CD4-positive, alpha-beta T cell (primary cell): ENCODE data around the gene SLC44A5. TPM values are rescaled to one million over a fixed set of nuclear protein-coding genes. Genes with fewer than 3 reads are reported as not detected.
"Not testable (repeated sequence)": the region's sequence is repeated elsewhere in the genome, so short reads cannot be mapped to it uniquely, and the experiment has no call there.

Experiments used
- ATAC-seq: fragments of 200-7000 bp; cut with Tn5 transposase; one replicate; pipeline ENCODE4 v1.10.0; 2022; ENCODE audit warnings: mild to moderate bottlenecking; ENCODE audit not compliant: poor library complexity
- CTCF ChIA-PET: fragments of 350-600 bp; sonication (Branson Sonifier 250); formaldehyde crosslinking; loops from one replicate; lab custom pipeline; 2021; ENCODE audit warnings: antibody characterized with exemption, inconsistent platforms; lab: Charles Lee
- POLR2A ChIA-PET: fragments of 350-600 bp; sonication (Branson Sonifier 250); formaldehyde crosslinking; loops from one replicate; lab custom pipeline; 2021; ENCODE audit warnings: antibody characterized with exemption, inconsistent platforms; lab: Charles Lee
- DNase-seq, 14 experiments: peaks; one replicate each; pipeline ENCODE4 v3.0.0-alpha.2; 2013 to 2020; ENCODE audit warnings: mixed read lengths in 2 of 14
- H3K27ac ChIP-seq, 2 donors: one replicate each; pipeline versions ENCODE4 v1.5.1 to v1.7.0; 2013; ENCODE audit warnings: low read length in 2 of 2, low read depth in 1 of 2, mild to moderate bottlenecking in 1 of 2
- H3K27me3 ChIP-seq, 2 experiments: 1 replicate in 1 of 2; 2 replicates in 1 of 2; pipeline versions ENCODE4 v1.6.1 to v1.7.0; 2013; ENCODE audit warnings: low read length in 2 of 2, control low read depth in 1 of 2, mild to moderate bottlenecking in 1 of 2, moderate library complexity in 1 of 2; ENCODE audit not compliant: insufficient read depth in 2 of 2, control insufficient read depth in 1 of 2
- H3K36me3 ChIP-seq: one replicate; pipeline ENCODE4 v1.6.1; 2013; ENCODE audit warnings: low read length, control low read depth; ENCODE audit not compliant: insufficient read depth
- H3K4me1 ChIP-seq: one replicate; pipeline ENCODE4 v1.6.1; 2013; ENCODE audit warnings: low read length, control low read depth; ENCODE audit not compliant: insufficient read depth
- H3K4me3 ChIP-seq: one replicate; pipeline ENCODE4 v1.5.1; 2013; ENCODE audit warnings: mild to moderate bottlenecking, low read length, moderate library complexity
- H3K9me3 ChIP-seq, 2 experiments: 1 replicate in 1 of 2; 2 replicates in 1 of 2; pipeline versions ENCODE4 v1.6.1 to v1.7.0; 2013; ENCODE audit warnings: low read length in 2 of 2, mild to moderate bottlenecking in 2 of 2, control low read depth in 1 of 2, moderate library complexity in 1 of 2; ENCODE audit not compliant: control insufficient read depth in 1 of 2, insufficient read depth in 1 of 2
- H3K27ac Mint-ChIP-seq: one replicate; pipeline ENCODE4 v1.8.0; 2020; ENCODE audit warnings: mixed read lengths
- H3K27me3 Mint-ChIP-seq: one replicate; pipeline ENCODE4 v1.8.0; 2021; ENCODE audit warnings: mixed read lengths
- H3K36me3 Mint-ChIP-seq: one replicate; pipeline ENCODE4 v1.8.0; 2021; ENCODE audit warnings: low read depth, mixed read lengths
- H3K4me1 Mint-ChIP-seq: one replicate; pipeline ENCODE4 v1.8.0; 2021; ENCODE audit warnings: low read depth, mixed read lengths
- H3K4me3 Mint-ChIP-seq: one replicate; pipeline ENCODE4 v1.8.0; 2020; ENCODE audit warnings: mild to moderate bottlenecking, mixed read lengths
- H3K9me3 Mint-ChIP-seq: one replicate; pipeline ENCODE4 v1.8.0; 2020; ENCODE audit warnings: mixed read lengths
- intact Hi-C, 2 experiments: fragments of 100-400 bp; cut with DNase I in 1 of 2; cut with micrococcal nuclease in 1 of 2; formaldehyde crosslinking; loops; one replicate each; pipeline versions ENCODE4 v1.15.1 to v1.9.0; 2023 to 2025; cut with DNase I, micrococcal nuclease
- total RNA-seq, 174 experiments: library from RNA in 2 of 174; stranded (reverse) in 2 of 174; gene quantifications; one replicate each; pipeline ENCODE4 v1.2.3 and lab custom pipeline; 2021 to 2026
- TF ChIP-seq, protein P1 (sequence below): fragments of 200-600 bp; IDR thresholded peaks from one replicate; pipeline ENCODE4 v1.8.0; 2022; ENCODE audit warnings: antibody characterized with exemption, mild to moderate bottlenecking

SLC44A5 gene
- total RNA-seq, 2 experiments from 2014 or later = not detected

DNA sequence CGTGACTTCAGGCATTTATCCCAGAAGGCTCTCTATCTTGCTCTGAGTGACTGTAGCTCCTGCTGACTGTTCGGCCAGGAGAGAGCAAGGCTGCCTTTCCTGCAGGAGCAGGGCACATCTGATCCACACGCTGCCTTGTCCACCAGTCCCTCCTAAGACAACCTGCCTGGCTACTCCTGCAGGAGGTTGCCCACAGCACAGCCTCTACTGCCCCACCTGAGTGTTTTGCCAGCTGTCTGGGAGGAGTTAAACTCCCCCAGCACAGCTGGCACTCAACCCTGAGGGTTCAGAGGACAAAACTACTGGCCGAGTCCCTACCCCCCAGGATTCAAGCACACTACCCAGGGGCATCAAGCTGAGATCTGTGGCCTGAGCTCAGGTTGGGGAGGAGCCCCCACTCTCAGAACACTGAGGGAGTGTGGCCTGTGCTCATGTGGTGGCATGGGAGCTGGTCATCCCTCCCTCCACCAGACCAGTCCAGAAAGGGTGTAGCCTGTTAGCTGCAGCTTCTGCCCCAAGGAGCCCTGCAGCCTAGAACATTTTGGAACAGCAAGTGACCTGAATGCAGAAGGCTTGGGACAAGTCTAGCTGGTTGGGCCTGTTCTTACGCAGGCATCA, 237.3 kb downstream of the SLC44A5 start:
- TF ChIP-seq, protein P1, sequence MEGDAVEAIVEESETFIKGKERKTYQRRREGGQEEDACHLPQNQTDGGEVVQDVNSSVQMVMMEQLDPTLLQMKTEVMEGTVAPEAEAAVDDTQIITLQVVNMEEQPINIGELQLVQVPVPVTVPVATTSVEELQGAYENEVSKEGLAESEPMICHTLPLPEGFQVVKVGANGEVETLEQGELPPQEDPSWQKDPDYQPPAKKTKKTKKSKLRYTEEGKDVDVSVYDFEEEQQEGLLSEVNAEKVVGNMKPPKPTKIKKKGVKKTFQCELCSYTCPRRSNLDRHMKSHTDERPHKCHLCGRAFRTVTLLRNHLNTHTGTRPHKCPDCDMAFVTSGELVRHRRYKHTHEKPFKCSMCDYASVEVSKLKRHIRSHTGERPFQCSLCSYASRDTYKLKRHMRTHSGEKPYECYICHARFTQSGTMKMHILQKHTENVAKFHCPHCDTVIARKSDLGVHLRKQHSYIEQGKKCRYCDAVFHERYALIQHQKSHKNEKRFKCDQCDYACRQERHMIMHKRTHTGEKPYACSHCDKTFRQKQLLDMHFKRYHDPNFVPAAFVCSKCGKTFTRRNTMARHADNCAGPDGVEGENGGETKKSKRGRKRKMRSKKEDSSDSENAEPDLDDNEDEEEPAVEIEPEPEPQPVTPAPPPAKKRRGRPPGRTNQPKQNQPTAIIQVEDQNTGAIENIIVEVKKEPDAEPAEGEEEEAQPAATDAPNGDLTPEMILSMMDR = no peak
- Mint-ChIP-seq H3K27ac (no peak overlapping the region), H3K4me3 (no peak overlapping the region), H3K27me3 (no peaks in the 10 kb centered on the region), H3K4me1 (no peaks in the 10 kb centered on the region), H3K36me3 (no peaks in the 10 kb centered on the region), H3K9me3 (peaks cover 4% of the 10 kb centered on the region)
- no peak for ATAC-seq
- Histone ChIP-seq H3K36me3 (no peaks in the 10 kb centered on the region), H3K4me3 (no peak overlapping the region), H3K27ac (no peak overlapping the region), H3K9me3 (peaks cover 0 to 13% of the 10 kb centered on the region in 2 experiments), H3K4me1 (no peaks in the 10 kb centered on the region), H3K27me3 (no peaks in the 10 kb centered on the region)
- no peak for DNase-seq
- POLR2A ChIA-PET = no interaction called here
- intact Hi-C loops = no loop called here
- CTCF ChIA-PET = no interaction called here

GRCh38 chr1:75366595-75366994, 244.3 kb downstream of the SLC44A5 start:
- H3K27me3 ChIP-seq = no peaks in the 10 kb centered on the region
- H3K36me3 Mint-ChIP-seq = no peaks in the 10 kb centered on the region
- no peak overlapping the region for H3K27ac Mint-ChIP-seq
- no peak overlapping the region for H3K4me3 Mint-ChIP-seq
- ChIA-PET POLR2A (no interaction called here), CTCF (no interaction called here)
- no peak overlapping the region for H3K4me3 ChIP-seq
- H3K27ac ChIP-seq = no peak overlapping the region
- intact Hi-C loops = no loop called here
- DNase-seq = no peak
- ATAC-seq = no peak
- no peaks in the 10 kb centered on the region for H3K27me3 Mint-ChIP-seq
- peaks cover 4 to 15% of the 10 kb centered on the region in 2 experiments for H3K9me3 ChIP-seq
- peaks cover 4% of the 10 kb centered on the region for H3K9me3 Mint-ChIP-seq
- H3K4me1 ChIP-seq = no peaks in the 10 kb centered on the region
- no peaks in the 10 kb centered on the region for H3K4me1 Mint-ChIP-seq
- no peaks in the 10 kb centered on the region for H3K36me3 ChIP-seq
- TF ChIP-seq, protein P1 = no peak

- DNase-seq (no peak), ATAC-seq (no peak)
- ChIA-PET CTCF (no interaction called here), POLR2A (no interaction called here)
- H3K4me3 ChIP-seq = no peak overlapping the region
- H3K27ac ChIP-seq = no peak overlapping the region
- H3K27me3 ChIP-seq = no peaks in the 10 kb centered on the region
- no peaks in the 10 kb centered on the region for H3K9me3 ChIP-seq
- no peaks in the 10 kb centered on the region for H3K4me1 Mint-ChIP-seq
- TF ChIP-seq, protein P1 = no peak
- peaks cover 5% of the 10 kb centered on the region for H3K9me3 Mint-ChIP-seq
- no peaks in the 10 kb centered on the region for H3K36me3 Mint-ChIP-seq
- H3K36me3 ChIP-seq = no peaks in the 10 kb centered on the region
- H3K4me1 ChIP-seq = no peaks in the 10 kb centered on the region
- H3K27ac Mint-ChIP-seq = no peak overlapping the region
- H3K4me3 Mint-ChIP-seq = no peak overlapping the region
- H3K27me3 Mint-ChIP-seq = no peaks in the 10 kb centered on the region
- intact Hi-C loops = no loop called here
These were observed 249.7 kb downstream of the SLC44A5 start for GRCh38 chr1:75361260-75361659.

- H3K9me3 Mint-ChIP-seq, H3K4me1 Mint-ChIP-seq, H3K36me3 ChIP-seq, CTCF ChIA-PET, intact Hi-C loops, H3K36me3 Mint-ChIP-seq, H3K4me3 Mint-ChIP-seq, H3K27ac Mint-ChIP-seq, H3K27ac ChIP-seq, DNase-seq, POLR2A ChIA-PET, H3K4me1 ChIP-seq, H3K9me3 ChIP-seq, H3K27me3 ChIP-seq, ATAC-seq, H3K27me3 Mint-ChIP-seq, H3K4me3 ChIP-seq: not testable (repeated sequence)
These were observed 256.6 kb downstream of the SLC44A5 start for GRCh38 chr1:75354267-75354666.
